Natural killer cell (primary cell): ENCODE results near the gene EPHX1. TPM values are rescaled to one million over a fixed set of nuclear protein-coding genes. Genes with fewer than 3 reads are reported as not detected.
A peak's percentile ranks its signal among the peaks of the same experiment; 100 is the strongest.
"Not testable (repeated sequence)": the region's sequence is repeated elsewhere in the genome, so short reads cannot be mapped to it uniquely, and the experiment has no call there.

ENCODE experiments used
- ATAC-seq, 3 donors: fragments of 150-1000 bp in 2 of 3; fragments of 200-7000 bp in 1 of 3; cut with Tn5 transposase; 1 replicate in 1 of 3; 2 replicates in 2 of 3; pipeline ENCODE4 v1.10.0; 2021; ENCODE audit warnings: mild to moderate bottlenecking in 2 of 3, moderate library complexity in 2 of 3
- DNase-seq, 2 donors: peaks; one replicate each; pipeline versions ENCODE4 v3.0.0 to v3.0.0-alpha.2; 2013 to 2021; ENCODE audit warnings: mixed read lengths in 1 of 2
- H3K27ac ChIP-seq: one replicate; pipeline ENCODE4 v1.5.1; 2013; ENCODE audit warnings: mild to moderate bottlenecking, low read length
- H3K27me3 ChIP-seq: one replicate; pipeline ENCODE4 v1.6.1; 2013; ENCODE audit warnings: low read length; ENCODE audit not compliant: control insufficient read depth, insufficient read depth
- H3K36me3 ChIP-seq: one replicate; pipeline ENCODE4 v1.6.1; 2013; ENCODE audit warnings: low read length; ENCODE audit not compliant: control insufficient read depth, insufficient read depth
- H3K4me1 ChIP-seq: one replicate; pipeline ENCODE4 v1.6.1; 2013; ENCODE audit warnings: low read length; ENCODE audit not compliant: control insufficient read depth, insufficient read depth
- H3K4me3 ChIP-seq: one replicate; pipeline ENCODE4 v1.5.1; 2013; ENCODE audit warnings: low read length
- H3K9me3 ChIP-seq: one replicate; pipeline ENCODE4 v1.6.1; 2013; ENCODE audit warnings: low read length; ENCODE audit not compliant: control insufficient read depth, insufficient read depth
- H3K27ac Mint-ChIP-seq, 2 donors: one replicate each; pipeline ENCODE4 v1.8.0; 2022; ENCODE audit warnings: mild to moderate bottlenecking in 2 of 2, mixed read lengths in 2 of 2, moderate library complexity in 1 of 2
- H3K27me3 Mint-ChIP-seq, 2 donors: one replicate each; pipeline ENCODE4 v1.8.0; 2022; ENCODE audit warnings: low read depth in 2 of 2, mixed read lengths in 2 of 2
- H3K36me3 Mint-ChIP-seq: one replicate; pipeline ENCODE4 v1.8.0; 2022; ENCODE audit warnings: mixed read lengths
- H3K4me1 Mint-ChIP-seq, 2 donors: one replicate each; pipeline ENCODE4 v1.8.0; 2022; ENCODE audit warnings: mixed read lengths in 2 of 2
- H3K4me3 Mint-ChIP-seq: one replicate; pipeline ENCODE4 v1.8.0; 2022; ENCODE audit warnings: mild to moderate bottlenecking, moderate library complexity, mixed read lengths
- H3K9me3 Mint-ChIP-seq, 2 donors: one replicate each; pipeline ENCODE4 v1.8.0; 2022; ENCODE audit warnings: mixed read lengths in 2 of 2
- WGBS: methylation state at CpG from one replicate; pipeline ENCODE4 v1.1.7; 2013; ENCODE audit warnings: missing lambda C conversion rate; ENCODE audit not compliant: insufficient coverage; 5-methylcytosine and 5-hydroxymethylcytosine counted together
- intact Hi-C: fragments of 100-400 bp; cut with micrococcal nuclease; formaldehyde crosslinking; loops from one replicate; pipeline ENCODE4 v1.14.2; 2022
- total RNA-seq, 4 donors: library from RNA; stranded (reverse); fragments of 120-200 nt in 1 of 4; gene quantifications; one replicate each; pipeline versions ENCODE4 v1.2.3 to v1.2.4, GENCODE V29; 2013 to 2022
- TF ChIP-seq, protein P1 (sequence below): fragments of 200-600 bp; IDR thresholded peaks from one replicate; pipeline ENCODE4 v1.8.0; 2022; ENCODE audit warnings: antibody characterized with exemption

Gene EPHX1
- 1 to 10 TPM; 1.1 to 2.3 (median 1.5) TPM for total RNA-seq
- total RNA-seq (2013), result 1.5 TPM

DNA sequence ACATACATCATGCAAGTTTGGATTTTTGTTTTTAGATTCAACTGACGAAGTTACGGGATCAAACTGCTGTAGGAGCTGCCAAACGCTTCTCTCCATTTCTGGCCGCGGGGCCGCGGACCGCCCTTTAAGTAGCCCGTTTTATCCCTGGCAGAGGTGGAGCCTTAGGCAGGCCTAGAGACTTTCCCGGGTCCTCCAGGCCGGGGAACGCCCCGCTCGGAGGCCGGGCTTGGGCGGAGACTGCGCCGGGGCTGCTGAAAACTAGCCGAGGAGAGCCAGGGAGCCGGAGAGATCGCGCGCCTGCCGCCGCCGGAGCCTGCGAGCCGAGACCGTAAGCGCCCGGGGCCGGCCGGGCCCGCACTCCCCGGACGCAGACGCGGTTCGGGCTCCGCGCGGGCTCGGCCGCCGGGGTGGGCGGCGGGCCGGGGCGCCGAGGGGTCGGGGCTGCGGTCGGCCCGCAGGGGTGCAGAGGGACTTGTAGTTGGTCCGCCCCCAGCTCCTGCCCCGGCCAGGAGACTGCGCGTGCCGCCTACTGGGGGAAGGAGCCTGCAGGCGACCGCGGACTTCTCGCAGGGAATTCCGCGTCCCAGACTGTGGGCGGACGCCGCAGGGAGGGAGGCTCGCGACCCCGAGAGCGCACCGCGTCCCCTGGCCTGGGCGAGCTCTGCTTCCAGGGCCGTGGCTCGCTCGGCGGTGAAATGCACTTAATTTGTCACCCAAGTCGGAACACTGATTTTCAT is at the start of gene EPHX1:
TSS of gene EPHX1 (plus strand) at position 283 of the 737 bp plus-strand sequence. CDS start 18,606 bp downstream, outside the sequence.
- Mint-ChIP-seq H3K36me3 (no peaks in the 10 kb centered on the region), H3K27me3 (peaks cover 11 to 13% of the 10 kb centered on the region in 2 donors), H3K4me1 (peaks cover 13 to 23% of the 10 kb centered on the region in 2 donors), H3K9me3 (no peaks in the 10 kb centered on the region), H3K27ac (peak within 1 kb of the TSS in 1 of 2 donors; percentile 70), H3K4me3 (peak within 1 kb of the TSS; percentile 91)
- DNase-seq, result peak; percentile 38 to 70
- peak; percentile 80 to 85 (median 84) for ATAC-seq
- peaks cover 17% of the 10 kb centered on the region for H3K4me1 ChIP-seq
- H3K36me3 ChIP-seq, result no peaks in the 10 kb centered on the region
- WGBS, result under 1% methylated on average over 80 of the region's 80 CpGs
- no peak within 1 kb of the TSS for H3K27ac ChIP-seq
- no peaks in the 10 kb centered on the region for H3K27me3 ChIP-seq
- TF ChIP-seq, protein P1, sequence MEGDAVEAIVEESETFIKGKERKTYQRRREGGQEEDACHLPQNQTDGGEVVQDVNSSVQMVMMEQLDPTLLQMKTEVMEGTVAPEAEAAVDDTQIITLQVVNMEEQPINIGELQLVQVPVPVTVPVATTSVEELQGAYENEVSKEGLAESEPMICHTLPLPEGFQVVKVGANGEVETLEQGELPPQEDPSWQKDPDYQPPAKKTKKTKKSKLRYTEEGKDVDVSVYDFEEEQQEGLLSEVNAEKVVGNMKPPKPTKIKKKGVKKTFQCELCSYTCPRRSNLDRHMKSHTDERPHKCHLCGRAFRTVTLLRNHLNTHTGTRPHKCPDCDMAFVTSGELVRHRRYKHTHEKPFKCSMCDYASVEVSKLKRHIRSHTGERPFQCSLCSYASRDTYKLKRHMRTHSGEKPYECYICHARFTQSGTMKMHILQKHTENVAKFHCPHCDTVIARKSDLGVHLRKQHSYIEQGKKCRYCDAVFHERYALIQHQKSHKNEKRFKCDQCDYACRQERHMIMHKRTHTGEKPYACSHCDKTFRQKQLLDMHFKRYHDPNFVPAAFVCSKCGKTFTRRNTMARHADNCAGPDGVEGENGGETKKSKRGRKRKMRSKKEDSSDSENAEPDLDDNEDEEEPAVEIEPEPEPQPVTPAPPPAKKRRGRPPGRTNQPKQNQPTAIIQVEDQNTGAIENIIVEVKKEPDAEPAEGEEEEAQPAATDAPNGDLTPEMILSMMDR, result no peak
- intact Hi-C loops, result no loop called here
- peak within 1 kb of the TSS; percentile 43 for H3K4me3 ChIP-seq
- H3K9me3 ChIP-seq, result no peaks in the 10 kb centered on the region

DNA sequence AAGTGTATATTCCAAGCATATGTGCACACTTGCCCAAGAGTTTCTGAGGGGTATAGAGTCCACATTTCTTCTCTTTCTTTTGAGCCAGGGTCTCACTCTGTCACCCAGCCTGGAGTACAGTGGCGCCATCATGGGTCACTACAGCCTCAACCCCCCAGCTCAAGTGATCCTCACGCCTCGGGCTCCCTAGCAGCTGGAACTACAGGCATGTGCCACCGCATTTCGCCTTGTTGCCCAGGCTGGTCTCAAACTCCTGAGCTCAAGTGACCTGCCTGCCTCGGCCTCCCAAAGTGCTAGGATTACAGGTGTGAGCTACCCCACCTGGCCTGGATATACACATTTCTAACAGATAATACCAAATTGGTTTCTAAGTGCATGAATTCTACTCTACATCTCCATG is 49.4 kb upstream of the EPHX1 start:
- WGBS, result 93% methylated on average over 6 of the region's 6 CpGs
- no peaks in the 10 kb centered on the region for H3K9me3 Mint-ChIP-seq
- H3K4me3 ChIP-seq, result no peak overlapping the region
- no peak overlapping the region for H3K27ac Mint-ChIP-seq
- H3K4me1 ChIP-seq, result no peaks in the 10 kb centered on the region
- no peaks in the 10 kb centered on the region for H3K36me3 ChIP-seq
- no peaks in the 10 kb centered on the region for H3K36me3 Mint-ChIP-seq
- DNase-seq (no peak), ATAC-seq (no peak)
- H3K27me3 ChIP-seq, result no peaks in the 10 kb centered on the region
- intact Hi-C loops, result no loop called here
- H3K9me3 ChIP-seq, result no peaks in the 10 kb centered on the region
- no peak overlapping the region for H3K27ac ChIP-seq
- no peak overlapping the region for H3K4me3 Mint-ChIP-seq
- no peaks in the 10 kb centered on the region for H3K4me1 Mint-ChIP-seq
- TF ChIP-seq, protein P1, result no peak
- peaks cover 0 to 6% of the 10 kb centered on the region in 2 donors for H3K27me3 Mint-ChIP-seq

DNA sequence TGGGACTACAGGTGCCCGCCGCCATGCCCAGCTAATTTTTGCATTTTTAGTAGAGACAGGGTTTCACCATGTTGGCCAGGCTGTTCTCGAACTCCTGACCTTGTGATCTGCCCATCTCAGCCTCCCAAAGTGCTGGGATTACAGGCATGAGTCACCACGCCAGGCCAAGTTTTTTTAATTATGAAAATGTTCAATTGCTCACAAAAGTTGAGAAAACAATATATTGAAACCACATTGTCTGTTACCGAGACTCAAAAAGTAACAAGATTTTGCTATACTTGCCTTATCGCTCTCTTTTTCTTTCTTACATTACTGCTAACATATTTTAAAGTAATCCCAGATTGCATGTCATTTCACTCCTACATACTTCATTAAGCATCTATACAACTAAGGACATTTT is 48.5 kb upstream of the EPHX1 start:
- H3K4me3 Mint-ChIP-seq, H3K27ac Mint-ChIP-seq, H3K4me1 ChIP-seq, H3K27ac ChIP-seq, H3K27me3 Mint-ChIP-seq, H3K36me3 ChIP-seq, H3K4me1 Mint-ChIP-seq, H3K9me3 ChIP-seq, DNase-seq, ATAC-seq, H3K4me3 ChIP-seq, H3K9me3 Mint-ChIP-seq, H3K27me3 ChIP-seq, intact Hi-C loops, H3K36me3 Mint-ChIP-seq: not testable (repeated sequence)
- 93% methylated on average over 6 of the region's 6 CpGs for whole genome bisulfite sequencing

DNA sequence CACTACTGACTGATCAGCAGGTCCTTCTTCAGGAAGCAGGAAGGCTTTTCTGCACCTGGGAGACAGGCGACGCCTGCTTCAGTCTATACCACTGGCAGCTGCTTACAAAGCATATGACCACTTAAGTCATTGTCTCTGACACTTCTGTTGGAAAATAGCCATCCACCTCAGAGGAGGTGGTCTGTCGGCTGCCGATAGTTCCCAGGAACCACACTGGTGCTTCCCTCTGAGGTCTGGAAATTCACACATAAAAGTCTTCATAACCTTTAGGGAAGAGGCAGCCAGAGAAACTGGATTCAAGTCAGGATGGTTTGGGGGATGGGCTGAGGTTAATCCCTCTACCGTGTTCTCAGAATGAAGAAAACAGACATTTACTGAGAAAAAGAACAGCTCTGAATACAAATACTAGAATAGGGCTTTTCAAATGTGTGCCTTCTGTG is 47.9 kb upstream of the EPHX1 start:
- Histone ChIP-seq H3K36me3 (no peaks in the 10 kb centered on the region), H3K9me3 (no peaks in the 10 kb centered on the region), H3K4me3 (no peak overlapping the region), H3K27ac (no peak overlapping the region), H3K27me3 (no peaks in the 10 kb centered on the region), H3K4me1 (no peaks in the 10 kb centered on the region)
- Mint-ChIP-seq H3K4me3 (no peak overlapping the region), H3K36me3 (no peaks in the 10 kb centered on the region), H3K9me3 (no peaks in the 10 kb centered on the region), H3K27me3 (peaks cover 0 to 6% of the 10 kb centered on the region in 2 donors), H3K4me1 (no peaks in the 10 kb centered on the region), H3K27ac (no peak overlapping the region)
- no peak for DNase-seq
- TF ChIP-seq, protein P1, result no peak
- ATAC-seq, result no peak
- intact Hi-C loops, result no loop called here
- WGBS, result 90% methylated on average over 5 of the region's 5 CpGs
